ENCODE measurements around the gene PHLDB1.
A peak's percentile ranks its signal among the peaks of the same experiment; 100 is the strongest.
"Not testable (repeated sequence)": the region's sequence is repeated elsewhere in the genome, so short reads cannot be mapped to it uniquely, and the experiment has no call there.

The PHLDB1 gene

GRCh38 chr11:118682372-118682771 is 75.0 kb downstream of the PHLDB1 start:
- no peak for TF ChIP-seq CTCF (IDR thresholded peaks at IDR 0.05; ENCODE audit: insufficient read depth, missing control alignments)
- DNase-seq (ENCODE audit: insufficient read length, low spot score) (no peak), FAIRE-seq (no peak)

GRCh38 chr11:118682939-118683338 is 75.5 kb downstream of the PHLDB1 start:
- DNase-seq (ENCODE audit: insufficient read length, low spot score); FAIRE-seq: not testable (repeated sequence)

GRCh38 chr11:118684187-118684586 is 76.8 kb downstream of the PHLDB1 start:
- no peak for FAIRE-seq
- TF ChIP-seq CTCF (IDR thresholded peaks at IDR 0.05; ENCODE audit: insufficient read depth, missing control alignments), result no peak
- DNase-seq (ENCODE audit: insufficient read length, low spot score), result no peak

- FAIRE-seq, result no peak
- no peak for DNase-seq (ENCODE audit: insufficient read length, low spot score)
- TF ChIP-seq CTCF (IDR thresholded peaks at IDR 0.05; ENCODE audit: insufficient read depth, missing control alignments), result no peak
Measured at GRCh38 chr11:118687906-118688305, 80.5 kb downstream of the PHLDB1 start.

GRCh38 chr11:118688339-118688738 is 80.9 kb downstream of the PHLDB1 start:
- FAIRE-seq, result not testable (repeated sequence)

GRCh38 chr11:118688851-118689502 is 81.6 kb downstream of the PHLDB1 start:
- FAIRE-seq, result no peak
- TF ChIP-seq CTCF (IDR thresholded peaks at IDR 0.05; ENCODE audit: insufficient read depth, missing control alignments), result no peak
- no peak for DNase-seq (ENCODE audit: insufficient read length, low spot score)

More at GRCh38 chr11:118688339-118688738, 80.9 kb downstream of the PHLDB1 start:
- DNase-seq (ENCODE audit: insufficient read length, low spot score), result not testable (repeated sequence)

GRCh38 chr11:118689503-118689851 is 82.1 kb downstream of the PHLDB1 start:
- TF ChIP-seq CTCF (IDR thresholded peaks at IDR 0.05; ENCODE audit: insufficient read depth, missing control alignments), result no peak
- DNase-seq (ENCODE audit: insufficient read length, low spot score) (no peak), FAIRE-seq (no peak)

GRCh38 chr11:118689852-118690552 is 82.6 kb downstream of the PHLDB1 start:
- FAIRE-seq (no peak), DNase-seq (ENCODE audit: insufficient read length, low spot score) (peak; percentile 73)
- peak; percentile 91 for TF ChIP-seq CTCF (IDR thresholded peaks at IDR 0.05; ENCODE audit: insufficient read depth, missing control alignments)
